Activated CD4-positive, alpha-beta T cell treated with anti-CD3 and anti-CD28 coated beads, Interleukin-2, Interleukin-6, amounts not matched to agents 100 ng/mL and 50 ng/mL, durations not matched to agents 16 hours and 8 hours (primary cell): Measurements from ENCODE around the gene ITPR2.
"Not testable (repeated sequence)": the region's sequence is repeated elsewhere in the genome, so short reads cannot be mapped to it uniquely, and the experiment has no call there.

Source experiments
- DNase-seq: peaks from one replicate; pipeline ENCODE4 v3.0.0-alpha.2; 2020

Gene ITPR2

GRCh38 chr12:26832822-26833742, at the start of gene ITPR2:
TSS of gene ITPR2 (minus strand) at chr12:26833194. CDS start at chr12:26832781, 413 bp downstream.
- peak; percentile 95 for DNase-seq

GRCh38 chr12:26880625-26881024, 47.6 kb upstream of the ITPR2 start:
- DNase-seq = no peak

- DNase-seq = no peak
These were observed 45.7 kb upstream of the ITPR2 start for GRCh38 chr12:26878661-26879119.

GRCh38 chr12:26874501-26875296, 41.7 kb upstream of the ITPR2 start:
- no peak for DNase-seq

GRCh38 chr12:26872625-26873024, 39.6 kb upstream of the ITPR2 start:
- DNase-seq = no peak

- DNase-seq = no peak
These were observed 39.0 kb upstream of the ITPR2 start for GRCh38 chr12:26871985-26872384.

- no peak for DNase-seq
These were observed 37.8 kb upstream of the ITPR2 start for GRCh38 chr12:26870491-26871419.

GRCh38 chr12:26869908-26870459, 37.0 kb upstream of the ITPR2 start:
- DNase-seq = no peak

GRCh38 chr12:26869104-26869494, 36.1 kb upstream of the ITPR2 start:
- no peak for DNase-seq

GRCh38 chr12:26868447-26869103, 35.6 kb upstream of the ITPR2 start:
- DNase-seq = no peak

- peak; percentile 75 for DNase-seq
These were observed 34.1 kb upstream of the ITPR2 start for GRCh38 chr12:26867080-26867479.

GRCh38 chr12:26863515-26863914, 30.5 kb upstream of the ITPR2 start:
- DNase-seq = no peak

- not testable (repeated sequence) for DNase-seq
These were observed 29.8 kb upstream of the ITPR2 start for GRCh38 chr12:26862787-26863186.

GRCh38 chr12:26861690-26862089, 28.7 kb upstream of the ITPR2 start:
- DNase-seq = no peak

- no peak for DNase-seq
These were observed 24.6 kb upstream of the ITPR2 start for GRCh38 chr12:26857465-26858176.

- peak; percentile 14 for DNase-seq
These were observed 22.3 kb upstream of the ITPR2 start for GRCh38 chr12:26855337-26855736.

GRCh38 chr12:26854031-26854390, 21.0 kb upstream of the ITPR2 start:
- DNase-seq = no peak

- DNase-seq = peak; percentile 76
These were observed 20.5 kb upstream of the ITPR2 start for GRCh38 chr12:26853303-26854030.

- DNase-seq = no peak
These were observed 18.2 kb upstream of the ITPR2 start for GRCh38 chr12:26851031-26851809.
